ENCODE results near the gene KRTAP10-11.
"Not testable (repeated sequence)": the region's sequence is repeated elsewhere in the genome, so short reads cannot be mapped to it uniquely, and the experiment has no call there.

Gene KRTAP10-11, protein sequence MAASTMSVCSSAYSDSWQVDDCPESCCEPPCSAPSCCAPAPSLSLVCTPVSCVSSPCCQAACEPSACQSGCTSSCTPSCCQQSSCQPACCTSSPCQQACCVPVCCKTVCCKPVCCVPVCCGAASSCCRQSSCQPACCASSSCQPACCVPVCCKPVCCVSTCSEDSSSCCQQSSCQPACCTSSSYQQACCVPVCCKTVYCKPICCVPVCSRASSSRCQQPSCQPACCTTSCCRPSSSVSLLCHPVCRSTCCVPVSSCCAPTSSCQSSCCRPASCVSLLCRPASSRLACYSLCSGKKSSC

GRCh38 chr21:44646366-44647221 is at the start of gene KRTAP10-11:
TSS of gene KRTAP10-11 (plus strand) at chr21:44646414. CDS start at chr21:44646459, 45 bp downstream.
- H3K27ac ChIP-seq = not testable (repeated sequence)

DNA sequence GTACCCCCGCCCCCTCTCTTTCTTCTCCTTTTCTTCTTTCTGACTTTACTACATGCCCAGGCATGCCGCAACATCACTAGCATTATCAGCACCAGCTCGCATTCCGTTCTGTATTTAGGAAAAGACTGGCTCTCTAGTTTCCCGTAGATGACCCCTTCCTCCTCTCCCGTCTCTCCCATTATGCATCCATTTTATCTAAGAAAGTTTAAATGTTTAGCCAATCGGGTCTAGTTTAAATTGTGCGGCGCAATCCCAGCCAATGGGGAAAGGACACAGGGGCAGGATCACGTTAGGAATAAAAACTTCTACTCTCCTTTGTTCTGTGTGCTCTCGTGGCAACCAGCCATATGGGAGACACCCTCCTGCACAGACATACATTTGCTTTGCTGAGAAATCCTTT is 48.2 kb upstream of the KRTAP10-11 start:
- no peak overlapping the region for H3K27ac ChIP-seq
- no peak for TF ChIP-seq ZFX (IDR thresholded peaks at IDR 0.05)
- TF ChIP-seq, protein P1, sequence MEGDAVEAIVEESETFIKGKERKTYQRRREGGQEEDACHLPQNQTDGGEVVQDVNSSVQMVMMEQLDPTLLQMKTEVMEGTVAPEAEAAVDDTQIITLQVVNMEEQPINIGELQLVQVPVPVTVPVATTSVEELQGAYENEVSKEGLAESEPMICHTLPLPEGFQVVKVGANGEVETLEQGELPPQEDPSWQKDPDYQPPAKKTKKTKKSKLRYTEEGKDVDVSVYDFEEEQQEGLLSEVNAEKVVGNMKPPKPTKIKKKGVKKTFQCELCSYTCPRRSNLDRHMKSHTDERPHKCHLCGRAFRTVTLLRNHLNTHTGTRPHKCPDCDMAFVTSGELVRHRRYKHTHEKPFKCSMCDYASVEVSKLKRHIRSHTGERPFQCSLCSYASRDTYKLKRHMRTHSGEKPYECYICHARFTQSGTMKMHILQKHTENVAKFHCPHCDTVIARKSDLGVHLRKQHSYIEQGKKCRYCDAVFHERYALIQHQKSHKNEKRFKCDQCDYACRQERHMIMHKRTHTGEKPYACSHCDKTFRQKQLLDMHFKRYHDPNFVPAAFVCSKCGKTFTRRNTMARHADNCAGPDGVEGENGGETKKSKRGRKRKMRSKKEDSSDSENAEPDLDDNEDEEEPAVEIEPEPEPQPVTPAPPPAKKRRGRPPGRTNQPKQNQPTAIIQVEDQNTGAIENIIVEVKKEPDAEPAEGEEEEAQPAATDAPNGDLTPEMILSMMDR (conservative IDR thresholded peaks at IDR 0.05) = no peak

- TF ChIP-seq, protein P1 (conservative IDR thresholded peaks at IDR 0.05) = no peak
- TF ChIP-seq ZFX (IDR thresholded peaks at IDR 0.05) = no peak
- no peak overlapping the region; the same call in 1 of the 2 replicates for H3K27ac ChIP-seq
Measured at GRCh38 chr21:44599264-44600029, 46.8 kb upstream of the KRTAP10-11 start.

DNA sequence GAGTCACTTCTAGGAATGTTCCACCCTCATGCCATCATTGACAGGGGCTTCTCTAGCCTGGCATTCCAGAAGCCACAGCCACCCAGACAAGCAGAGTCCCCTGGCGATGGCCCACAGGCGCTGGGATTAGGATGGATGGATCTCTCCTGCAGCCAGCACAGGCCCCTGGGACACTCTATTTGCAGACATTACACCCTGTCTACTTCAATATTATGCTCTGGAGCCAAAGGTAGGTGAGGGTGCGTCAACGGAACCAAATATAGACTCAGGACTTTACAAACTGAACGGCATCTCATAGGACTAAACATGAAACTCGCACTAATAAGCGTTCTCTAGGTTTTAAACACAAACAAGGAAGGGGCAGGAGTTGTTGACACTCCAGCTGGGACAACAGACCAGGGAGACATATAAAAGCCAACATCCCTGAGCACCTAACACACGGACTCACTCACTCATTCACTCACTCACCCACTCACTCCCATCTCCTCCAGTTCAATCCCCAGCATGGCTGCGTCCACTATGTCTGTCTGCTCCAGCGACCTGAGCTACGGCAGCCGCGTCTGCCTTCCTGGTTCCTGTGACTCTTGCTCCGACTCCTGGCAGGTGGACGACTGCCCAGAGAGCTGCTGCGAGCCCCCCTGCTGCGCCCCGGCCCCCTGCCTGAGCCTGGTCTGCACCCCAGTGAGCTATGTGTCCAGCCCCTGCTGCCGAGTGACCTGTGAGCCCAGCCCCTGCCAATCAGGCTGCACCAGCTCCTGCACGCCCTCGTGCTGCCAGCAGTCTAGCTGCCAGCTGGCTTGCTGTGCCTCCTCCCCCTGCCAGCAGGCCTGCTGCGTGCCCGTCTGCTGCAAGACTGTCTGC is 45.9 kb upstream of the KRTAP10-11 start, which contains the start of gene KRTAP10-7:
KRTAP10-7 (plus strand) TSS at position 480 of the 861 bp plus-strand sequence; CDS start at position 505, 25 bp downstream.
- peak within 1 kb of the TSS; percentile 57 for H3K27ac ChIP-seq

GRCh38 chr21:44601091-44601490 is 45.1 kb upstream of the KRTAP10-11 start:
- TF ChIP-seq, protein P1 (conservative IDR thresholded peaks at IDR 0.05) = peak; percentile 45

DNA sequence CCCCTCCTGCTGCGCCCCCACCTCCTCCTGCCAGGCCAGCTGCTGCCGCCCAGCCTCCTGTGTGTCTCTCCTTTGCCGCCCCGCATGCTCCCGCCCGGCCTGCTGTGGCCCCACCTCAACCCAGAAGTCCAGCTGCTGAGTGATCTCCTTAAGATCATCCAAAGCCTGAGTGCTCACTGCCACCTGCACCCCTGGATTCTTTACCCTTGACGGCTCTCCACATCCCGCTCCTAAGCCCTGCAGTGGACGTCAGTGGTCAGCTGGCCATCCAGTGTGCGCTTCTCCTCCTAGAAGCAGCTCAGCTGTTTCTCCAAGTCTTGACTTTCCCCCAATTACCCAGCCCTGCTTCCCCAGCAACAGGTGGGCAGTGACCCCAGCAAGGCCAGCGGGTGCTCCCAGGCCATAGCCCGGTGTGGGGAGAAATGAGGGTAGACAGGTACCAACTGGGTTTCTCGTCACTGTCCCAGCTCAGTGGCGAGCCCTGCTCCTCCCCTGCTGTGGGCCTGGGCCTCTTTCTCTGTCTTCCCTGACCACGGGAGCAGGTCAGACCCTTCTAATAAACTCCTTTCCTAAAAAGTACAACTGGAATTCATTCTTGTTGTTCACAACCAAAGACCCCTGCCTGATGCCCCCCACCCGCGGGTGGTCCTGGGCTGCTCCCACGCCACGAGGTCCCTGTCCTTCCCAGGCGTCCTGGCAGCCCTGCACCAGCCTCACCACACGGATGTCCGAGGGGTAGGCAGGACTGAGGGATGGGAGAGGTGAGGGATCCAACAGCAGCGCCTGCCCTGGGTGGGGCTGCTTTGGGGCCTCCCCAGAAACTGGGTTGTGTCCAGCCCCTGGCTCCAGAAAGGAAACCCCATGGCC is 44.4 kb upstream of the KRTAP10-11 start:
- TF ChIP-seq ZFX (IDR thresholded peaks at IDR 0.05) = no peak
- TF ChIP-seq, protein P1 (conservative IDR thresholded peaks at IDR 0.05) = no peak
- H3K27ac ChIP-seq = peak overlapping the region; percentile 57

More at GRCh38 chr21:44601091-44601490, 45.1 kb upstream of the KRTAP10-11 start:
- peak overlapping the region; percentile 57 for H3K27ac ChIP-seq

- TF ChIP-seq ZFX (IDR thresholded peaks at IDR 0.05) = no peak
- TF ChIP-seq, protein P1 (conservative IDR thresholded peaks at IDR 0.05) = no peak
- no peak overlapping the region for H3K27ac ChIP-seq
Measured at GRCh38 chr21:44602463-44602850, 43.8 kb upstream of the KRTAP10-11 start.

All from C4-2B (cell line).